Measurements from ENCODE around the gene MAMSTR.

The MAMSTR gene

GRCh38 chr19:48705431-48705830 lies 14.1 kb downstream of the MAMSTR start:
- Histone ChIP-seq H3K9me3 (ENCODE audit: control insufficient read depth, insufficient read depth, low read length) (no peaks in the 10 kb centered on the region), H3F3A (ENCODE audit: control insufficient read depth, insufficient read depth) (no peaks in the 10 kb centered on the region), H3K36me3 (ENCODE audit: control insufficient read depth, low read length) (no peaks in the 10 kb centered on the region), H4K20me1 (ENCODE audit: control insufficient read depth, insufficient read depth, low read depth, low read length) (no peaks in the 10 kb centered on the region), H3K27ac (ENCODE audit: low read depth, low read length) (no peak overlapping the region), H3K4me1 (ENCODE audit: control insufficient read depth, low read length) (no peaks in the 10 kb centered on the region), H3K4me2 (ENCODE audit: low read length) (no peak overlapping the region), H3K27me3 (ENCODE audit: control insufficient read depth, low read length) (no peaks in the 10 kb centered on the region), H3K79me2 (ENCODE audit: control insufficient read depth, low read length) (no peaks in the 10 kb centered on the region), H3K4me3 (ENCODE audit: low read length) (no peak overlapping the region), H3K9me2 (replicated peaks; ENCODE audit: control insufficient read depth, low read length) (no peaks in the 10 kb centered on the region)
- no peak for TF ChIP-seq EZH2phosphoT487 (IDR thresholded peaks at IDR 0.05; ENCODE audit: borderline replicate concordance, low read length)
- TF ChIP-seq, protein P1, sequence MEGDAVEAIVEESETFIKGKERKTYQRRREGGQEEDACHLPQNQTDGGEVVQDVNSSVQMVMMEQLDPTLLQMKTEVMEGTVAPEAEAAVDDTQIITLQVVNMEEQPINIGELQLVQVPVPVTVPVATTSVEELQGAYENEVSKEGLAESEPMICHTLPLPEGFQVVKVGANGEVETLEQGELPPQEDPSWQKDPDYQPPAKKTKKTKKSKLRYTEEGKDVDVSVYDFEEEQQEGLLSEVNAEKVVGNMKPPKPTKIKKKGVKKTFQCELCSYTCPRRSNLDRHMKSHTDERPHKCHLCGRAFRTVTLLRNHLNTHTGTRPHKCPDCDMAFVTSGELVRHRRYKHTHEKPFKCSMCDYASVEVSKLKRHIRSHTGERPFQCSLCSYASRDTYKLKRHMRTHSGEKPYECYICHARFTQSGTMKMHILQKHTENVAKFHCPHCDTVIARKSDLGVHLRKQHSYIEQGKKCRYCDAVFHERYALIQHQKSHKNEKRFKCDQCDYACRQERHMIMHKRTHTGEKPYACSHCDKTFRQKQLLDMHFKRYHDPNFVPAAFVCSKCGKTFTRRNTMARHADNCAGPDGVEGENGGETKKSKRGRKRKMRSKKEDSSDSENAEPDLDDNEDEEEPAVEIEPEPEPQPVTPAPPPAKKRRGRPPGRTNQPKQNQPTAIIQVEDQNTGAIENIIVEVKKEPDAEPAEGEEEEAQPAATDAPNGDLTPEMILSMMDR (IDR thresholded peaks at IDR 0.05; ENCODE audit: low read depth, low read length, poor library complexity, severe bottlenecking), result no peak

GRCh38 chr19:48703316-48703715 lies 16.2 kb downstream of the MAMSTR start:
- H3F3A ChIP-seq (ENCODE audit: control insufficient read depth, insufficient read depth), result no peaks in the 10 kb centered on the region
- H3K4me2 ChIP-seq (ENCODE audit: low read length), result no peak overlapping the region
- no peaks in the 10 kb centered on the region for H3K9me2 ChIP-seq (replicated peaks; ENCODE audit: control insufficient read depth, low read length)
- H3K27ac ChIP-seq (ENCODE audit: low read depth, low read length), result no peak overlapping the region
- H3K79me2 ChIP-seq (ENCODE audit: control insufficient read depth, low read length), result no peaks in the 10 kb centered on the region
- H3K27me3 ChIP-seq (ENCODE audit: control insufficient read depth, low read length), result no peaks in the 10 kb centered on the region
- TF ChIP-seq, protein P1 (IDR thresholded peaks at IDR 0.05; ENCODE audit: low read depth, low read length, poor library complexity, severe bottlenecking), result no peak
- no peak for TF ChIP-seq EZH2phosphoT487 (IDR thresholded peaks at IDR 0.05; ENCODE audit: borderline replicate concordance, low read length)
- no peaks in the 10 kb centered on the region for H3K9me3 ChIP-seq (ENCODE audit: control insufficient read depth, insufficient read depth, low read length)
- no peaks in the 10 kb centered on the region for H4K20me1 ChIP-seq (ENCODE audit: control insufficient read depth, insufficient read depth, low read depth, low read length)
- no peaks in the 10 kb centered on the region for H3K4me1 ChIP-seq (ENCODE audit: control insufficient read depth, low read length)
- no peaks in the 10 kb centered on the region for H3K36me3 ChIP-seq (ENCODE audit: control insufficient read depth, low read length)
- no peak overlapping the region for H3K4me3 ChIP-seq (ENCODE audit: low read length)

GRCh38 chr19:48702701-48703100 lies 16.8 kb downstream of the MAMSTR start:
- H3K4me1 ChIP-seq (ENCODE audit: control insufficient read depth, low read length), result no peaks in the 10 kb centered on the region
- H3K79me2 ChIP-seq (ENCODE audit: control insufficient read depth, low read length), result no peaks in the 10 kb centered on the region
- no peaks in the 10 kb centered on the region for H4K20me1 ChIP-seq (ENCODE audit: control insufficient read depth, insufficient read depth, low read depth, low read length)
- TF ChIP-seq, protein P1 (IDR thresholded peaks at IDR 0.05; ENCODE audit: low read depth, low read length, poor library complexity, severe bottlenecking), result no peak
- TF ChIP-seq EZH2phosphoT487 (IDR thresholded peaks at IDR 0.05; ENCODE audit: borderline replicate concordance, low read length), result no peak
- no peaks in the 10 kb centered on the region for H3F3A ChIP-seq (ENCODE audit: control insufficient read depth, insufficient read depth)
- no peaks in the 10 kb centered on the region for H3K9me3 ChIP-seq (ENCODE audit: control insufficient read depth, insufficient read depth, low read length)
- no peak overlapping the region for H3K4me3 ChIP-seq (ENCODE audit: low read length)
- H3K36me3 ChIP-seq (ENCODE audit: control insufficient read depth, low read length), result no peaks in the 10 kb centered on the region
- H3K27me3 ChIP-seq (ENCODE audit: control insufficient read depth, low read length), result no peaks in the 10 kb centered on the region
- H3K4me2 ChIP-seq (ENCODE audit: low read length), result no peak overlapping the region
- H3K27ac ChIP-seq (ENCODE audit: low read depth, low read length), result no peak overlapping the region
- H3K9me2 ChIP-seq (replicated peaks; ENCODE audit: control insufficient read depth, low read length), result no peaks in the 10 kb centered on the region

DNA sequence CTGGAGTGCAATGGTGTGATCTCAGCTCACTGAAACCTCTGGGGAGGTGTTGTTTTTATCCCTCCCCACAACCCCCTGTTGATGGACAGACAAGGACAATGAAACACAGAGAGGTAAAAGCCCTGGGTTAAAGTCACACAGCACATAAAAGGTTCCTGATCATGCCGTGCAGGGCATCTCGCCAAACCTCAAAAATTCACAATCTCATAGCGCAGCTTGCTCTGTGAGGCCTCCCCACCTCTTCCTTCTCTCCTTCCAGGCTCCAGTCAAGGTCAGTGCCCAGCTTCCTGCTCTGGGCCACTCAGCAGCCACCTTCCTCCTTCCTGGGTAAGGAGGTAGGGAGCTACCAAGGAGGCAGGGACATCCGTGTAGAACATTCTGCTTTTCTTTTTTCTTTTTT lies 21.5 kb downstream of the MAMSTR start:
- Histone ChIP-seq H3F3A (ENCODE audit: control insufficient read depth, insufficient read depth) (no peaks in the 10 kb centered on the region), H3K9me3 (ENCODE audit: control insufficient read depth, insufficient read depth, low read length) (no peaks in the 10 kb centered on the region), H3K9me2 (replicated peaks; ENCODE audit: control insufficient read depth, low read length) (no peaks in the 10 kb centered on the region), H3K36me3 (ENCODE audit: control insufficient read depth, low read length) (no peaks in the 10 kb centered on the region), H4K20me1 (ENCODE audit: control insufficient read depth, insufficient read depth, low read depth, low read length) (no peaks in the 10 kb centered on the region), H3K4me2 (ENCODE audit: low read length) (no peak overlapping the region), H3K27me3 (ENCODE audit: control insufficient read depth, low read length) (peaks cover 17% of the 10 kb centered on the region), H3K4me1 (ENCODE audit: control insufficient read depth, low read length) (peaks cover 5% of the 10 kb centered on the region), H3K4me3 (ENCODE audit: low read length) (no peak overlapping the region), H3K27ac (ENCODE audit: low read depth, low read length) (no peak overlapping the region), H3K79me2 (ENCODE audit: control insufficient read depth, low read length) (no peaks in the 10 kb centered on the region)
- no peak for TF ChIP-seq EZH2phosphoT487 (IDR thresholded peaks at IDR 0.05; ENCODE audit: borderline replicate concordance, low read length)
- TF ChIP-seq, protein P1 (IDR thresholded peaks at IDR 0.05; ENCODE audit: low read depth, low read length, poor library complexity, severe bottlenecking), result no peak

All from DOHH2 (cell line).